AG10803 (cell line): ENCODE measurements around the gene ZNF581.

Experiments used
- DNase-seq: peaks from one replicate; pipeline ENCODE4 v3.0.0; 2010; ENCODE audit warnings: low read depth
- H3K4me3 ChIP-seq: 2 replicates; pipeline ENCODE4 v1.5.1; 2011; ENCODE audit warnings: mild to moderate bottlenecking, low read length, control low read depth
- TF ChIP-seq, protein P1 (sequence below): conservative IDR thresholded peaks from 2 replicates; pipeline ENCODE4 v1.5.1; 2011; ENCODE audit warnings: mild to moderate bottlenecking, low read length, control low read depth, inconsistent platforms

Gene ZNF581

DNA sequence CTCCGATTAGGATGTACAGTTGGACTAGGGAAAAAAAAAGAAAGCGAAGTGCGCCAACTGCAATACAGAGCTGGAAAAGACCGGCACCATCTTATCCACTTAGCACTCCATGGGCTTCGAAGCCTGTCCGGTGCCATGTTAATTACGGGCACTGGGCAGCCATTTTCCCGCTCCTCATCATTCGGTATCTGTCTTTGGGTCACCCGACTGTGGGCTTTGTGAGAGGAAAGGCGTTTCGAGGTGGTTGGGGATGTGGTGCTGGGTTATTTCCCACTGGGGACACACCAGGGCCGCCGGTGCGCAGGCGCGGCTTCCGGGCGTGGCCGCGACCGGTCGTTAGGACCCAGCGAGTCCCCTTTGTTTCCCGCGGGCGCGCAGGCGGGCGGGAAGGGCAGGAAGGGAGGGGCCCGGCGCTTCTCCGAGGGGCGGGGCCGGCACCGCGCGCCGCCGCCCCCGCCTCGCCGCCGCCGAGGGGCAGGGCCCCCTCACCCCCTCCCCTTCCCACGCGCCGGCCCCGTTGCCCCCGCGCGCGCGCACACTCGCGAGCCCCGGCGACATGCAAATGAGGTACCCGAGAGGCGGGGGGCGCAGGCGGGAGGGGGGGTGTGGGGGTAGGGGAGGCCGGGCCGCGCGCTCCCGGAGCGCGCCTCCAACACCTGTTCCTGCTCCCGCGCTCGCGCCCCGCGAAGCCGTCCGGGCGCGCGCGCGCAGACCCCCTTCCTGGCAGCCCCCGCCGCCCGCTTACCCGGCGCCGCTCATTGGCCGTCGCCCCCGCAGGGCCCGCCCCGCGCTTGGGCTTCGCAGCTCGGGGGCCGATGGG is 43.4 kb upstream of the ZNF581 start, which contains the start of gene ZNF524:
ZNF524 (plus strand) TSS at position 447 of the 820 bp plus-strand sequence. CDS start 1,825 bp downstream, outside the sequence.
- peak within 1 kb of the TSS; percentile 89 for H3K4me3 ChIP-seq
- DNase-seq: peak; percentile 82
- TF ChIP-seq, protein P1, sequence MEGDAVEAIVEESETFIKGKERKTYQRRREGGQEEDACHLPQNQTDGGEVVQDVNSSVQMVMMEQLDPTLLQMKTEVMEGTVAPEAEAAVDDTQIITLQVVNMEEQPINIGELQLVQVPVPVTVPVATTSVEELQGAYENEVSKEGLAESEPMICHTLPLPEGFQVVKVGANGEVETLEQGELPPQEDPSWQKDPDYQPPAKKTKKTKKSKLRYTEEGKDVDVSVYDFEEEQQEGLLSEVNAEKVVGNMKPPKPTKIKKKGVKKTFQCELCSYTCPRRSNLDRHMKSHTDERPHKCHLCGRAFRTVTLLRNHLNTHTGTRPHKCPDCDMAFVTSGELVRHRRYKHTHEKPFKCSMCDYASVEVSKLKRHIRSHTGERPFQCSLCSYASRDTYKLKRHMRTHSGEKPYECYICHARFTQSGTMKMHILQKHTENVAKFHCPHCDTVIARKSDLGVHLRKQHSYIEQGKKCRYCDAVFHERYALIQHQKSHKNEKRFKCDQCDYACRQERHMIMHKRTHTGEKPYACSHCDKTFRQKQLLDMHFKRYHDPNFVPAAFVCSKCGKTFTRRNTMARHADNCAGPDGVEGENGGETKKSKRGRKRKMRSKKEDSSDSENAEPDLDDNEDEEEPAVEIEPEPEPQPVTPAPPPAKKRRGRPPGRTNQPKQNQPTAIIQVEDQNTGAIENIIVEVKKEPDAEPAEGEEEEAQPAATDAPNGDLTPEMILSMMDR: no peak

DNA sequence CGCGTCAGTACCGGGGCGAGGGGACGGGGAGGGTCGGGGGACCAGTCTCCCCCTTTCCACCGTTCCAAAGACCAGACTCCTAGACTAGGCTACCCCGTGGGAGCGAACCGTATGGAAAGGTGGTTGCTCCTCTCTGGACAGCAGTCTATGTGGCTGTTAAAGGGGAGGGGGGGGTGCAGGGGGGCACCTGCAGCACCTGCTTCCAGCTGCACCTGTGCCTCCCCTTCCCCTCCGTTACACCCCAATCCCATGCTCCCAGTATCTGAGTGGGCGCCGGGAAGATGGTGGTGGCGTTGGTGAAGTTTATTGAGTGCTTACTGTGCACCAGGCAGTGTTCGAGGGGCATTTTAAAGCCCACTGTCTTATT is 42.8 kb upstream of the ZNF581 start:
- TF ChIP-seq, protein P1: no peak
- peak overlapping the region; percentile 75 for H3K4me3 ChIP-seq
- no peak for DNase-seq

DNA sequence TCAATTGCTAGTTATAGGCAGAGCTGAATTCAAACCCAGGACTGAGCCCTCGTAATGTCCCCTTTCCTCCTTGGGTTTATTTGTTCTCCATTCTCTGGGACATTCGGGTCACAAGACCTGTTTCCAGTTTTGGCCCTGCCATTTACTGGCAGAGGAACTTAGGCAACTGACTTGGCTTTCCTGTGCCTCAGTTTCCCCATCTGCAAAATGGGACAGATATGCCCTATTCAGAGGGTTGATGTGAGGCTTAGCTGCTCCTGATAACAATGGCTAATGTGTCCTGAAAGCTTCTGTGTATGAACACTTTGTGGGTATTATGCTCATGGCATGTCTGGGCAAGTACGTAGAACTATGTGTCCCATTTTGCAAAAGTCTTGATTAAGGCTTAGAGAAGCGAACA is 42.4 kb upstream of the ZNF581 start:
- TF ChIP-seq, protein P1: no peak
- H3K4me3 ChIP-seq: peak overlapping the region; percentile 75
- no peak for DNase-seq

DNA sequence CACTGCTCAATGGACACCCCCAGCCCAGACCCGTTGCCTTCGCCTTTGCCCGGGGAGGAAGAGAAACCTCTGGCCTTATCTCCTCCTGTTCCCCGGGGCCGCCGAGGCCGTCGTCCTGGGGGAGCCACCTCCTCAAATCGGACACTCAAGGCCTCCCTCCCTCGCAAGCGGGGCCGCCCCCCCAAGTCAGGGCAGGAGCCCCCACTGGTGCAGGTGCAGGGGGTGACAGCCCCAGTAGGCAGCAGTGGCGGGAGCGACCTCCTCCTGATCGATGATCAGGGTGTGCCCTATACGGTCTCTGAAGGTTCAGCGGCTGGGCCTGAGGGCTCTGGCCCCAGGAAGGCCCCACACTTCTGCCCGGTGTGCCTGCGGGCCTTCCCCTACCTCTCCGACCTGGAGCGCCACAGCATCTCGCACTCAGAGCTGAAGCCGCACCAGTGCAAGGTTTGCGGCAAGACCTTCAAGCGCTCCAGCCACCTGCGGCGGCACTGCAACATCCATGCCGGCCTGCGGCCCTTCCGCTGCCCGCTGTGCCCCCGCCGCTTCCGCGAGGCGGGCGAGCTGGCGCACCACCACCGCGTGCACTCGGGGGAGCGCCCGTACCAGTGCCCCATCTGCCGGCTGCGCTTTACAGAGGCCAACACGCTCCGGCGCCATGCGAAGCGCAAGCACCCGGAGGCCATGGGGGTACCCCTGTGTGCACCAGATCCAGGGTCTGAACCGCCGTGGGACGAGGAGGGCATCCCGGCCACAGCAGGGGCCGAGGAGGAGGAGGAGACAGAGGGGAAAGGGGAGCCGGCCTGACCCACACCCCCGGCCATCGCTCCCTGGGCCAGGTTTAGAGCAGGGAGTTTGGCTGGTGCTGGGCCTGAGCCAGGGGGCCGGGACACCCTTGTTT is 41.1 kb upstream of the ZNF581 start:
- DNase-seq: no peak
- TF ChIP-seq, protein P1: no peak
- no peak overlapping the region for H3K4me3 ChIP-seq

DNA sequence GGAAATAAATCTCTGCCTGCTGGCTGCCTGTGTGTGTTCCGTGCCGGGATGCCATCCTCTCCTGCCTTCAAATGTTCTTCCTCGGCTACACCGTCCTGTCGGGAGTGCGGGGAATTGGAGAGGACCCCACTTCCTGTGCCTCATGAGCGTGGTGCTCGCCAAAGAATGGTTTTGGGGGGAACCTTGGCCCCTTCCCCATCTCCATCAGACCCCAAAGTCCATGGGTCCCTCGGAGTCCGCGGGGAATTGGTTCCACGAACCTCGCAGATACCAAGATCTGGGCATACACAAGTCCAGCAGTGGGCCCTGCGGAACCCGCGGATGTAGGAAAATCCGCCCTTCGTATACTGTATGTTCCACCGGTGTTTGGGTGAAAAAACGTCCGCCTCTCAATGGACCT is 40.3 kb upstream of the ZNF581 start:
- TF ChIP-seq, protein P1: no peak
- DNase-seq: no peak
- H3K4me3 ChIP-seq: no peak overlapping the region

DNA sequence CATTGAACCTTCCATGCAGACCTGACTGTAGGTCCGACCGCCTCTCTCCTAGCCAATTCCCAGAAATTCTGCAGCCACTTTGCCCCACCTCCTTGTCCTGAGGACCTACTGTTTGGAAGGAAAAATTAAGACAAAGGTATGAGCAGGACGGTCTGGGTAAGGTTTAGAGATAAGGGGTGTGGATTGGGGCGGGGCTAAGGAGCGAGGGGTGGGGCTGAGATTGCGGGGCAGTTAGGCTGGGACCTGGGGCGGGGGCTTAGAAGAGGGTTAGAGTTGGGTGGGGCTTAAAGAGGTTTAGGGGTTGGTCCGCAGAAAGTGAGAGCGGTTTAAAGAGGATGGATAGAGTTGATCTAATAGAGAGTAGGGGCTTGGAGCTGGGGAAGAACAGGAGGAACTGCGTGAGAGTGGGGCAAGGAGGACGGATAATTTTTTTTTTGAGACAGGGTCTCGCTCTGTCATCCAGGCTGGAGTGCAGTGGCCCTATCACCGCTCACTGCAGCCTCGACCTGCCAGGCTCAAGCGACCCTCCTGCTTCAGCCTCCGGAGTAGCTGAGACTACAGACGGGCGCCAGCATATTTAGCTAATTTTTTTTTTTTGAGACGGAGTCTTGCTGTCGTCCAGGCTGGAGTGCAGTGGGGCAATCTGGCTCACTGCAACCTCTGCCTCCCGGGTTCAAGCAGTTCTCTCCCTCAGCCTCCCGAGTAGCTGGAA is 39.7 kb upstream of the ZNF581 start:
- no peak for DNase-seq
- no peak overlapping the region for H3K4me3 ChIP-seq
- TF ChIP-seq, protein P1: no peak
